Activated T-cell treated with anti-CD3 and anti-CD28 coated beads, Interleukin-2, amount 50 U/mL, for 1 hour (primary cell): ENCODE measurements around the gene PTK7.
"Not testable (repeated sequence)": the region's sequence is repeated elsewhere in the genome, so short reads cannot be mapped to it uniquely, and the experiment has no call there.

Experiments
- DNase-seq: peaks from one replicate; pipeline ENCODE4 v3.0.0-alpha.2; 2020

Gene PTK7

GRCh38 chr6:43089874-43090558 is 13.9 kb downstream of the PTK7 start:
- no peak for DNase-seq

GRCh38 chr6:43090559-43090956 is 14.4 kb downstream of the PTK7 start:
- no peak for DNase-seq

GRCh38 chr6:43091020-43091419 is 14.9 kb downstream of the PTK7 start:
- DNase-seq: no peak

- no peak for DNase-seq
Observed at GRCh38 chr6:43091436-43091991, 15.4 kb downstream of the PTK7 start.

- no peak for DNase-seq
Observed at GRCh38 chr6:43092635-43093034, 16.5 kb downstream of the PTK7 start.

GRCh38 chr6:43093436-43094289 is 17.5 kb downstream of the PTK7 start:
- no peak for DNase-seq

- no peak for DNase-seq
Observed at GRCh38 chr6:43095939-43096338, 19.8 kb downstream of the PTK7 start.

GRCh38 chr6:43096451-43097097 is 20.5 kb downstream of the PTK7 start:
- no peak for DNase-seq

GRCh38 chr6:43097098-43097489 is 21.0 kb downstream of the PTK7 start:
- no peak for DNase-seq

- no peak for DNase-seq
Observed at GRCh38 chr6:43097502-43097901, 21.4 kb downstream of the PTK7 start.

- no peak for DNase-seq
Observed at GRCh38 chr6:43101497-43101896, 25.4 kb downstream of the PTK7 start.

GRCh38 chr6:43103253-43103876 is 27.3 kb downstream of the PTK7 start:
- no peak for DNase-seq

GRCh38 chr6:43105538-43106222 is 29.6 kb downstream of the PTK7 start:
- DNase-seq: no peak

GRCh38 chr6:43107344-43108062 is 31.4 kb downstream of the PTK7 start:
- no peak for DNase-seq

- no peak for DNase-seq
Observed at GRCh38 chr6:43113431-43114260, 37.5 kb downstream of the PTK7 start.

- DNase-seq: no peak
Observed at GRCh38 chr6:43115365-43115764, 39.3 kb downstream of the PTK7 start.

GRCh38 chr6:43117466-43117865 is 41.4 kb downstream of the PTK7 start:
- DNase-seq: not testable (repeated sequence)

- DNase-seq: no peak
Observed at GRCh38 chr6:43119482-43119881, 43.4 kb downstream of the PTK7 start.

- no peak for DNase-seq
Observed at GRCh38 chr6:43120101-43120763, 44.1 kb downstream of the PTK7 start.
